Measurements from ENCODE around the gene SIPA1L3.

The SIPA1L3 gene

GRCh38 chr19:38252385-38252784 is 345.4 kb downstream of the SIPA1L3 start:
- no peak for DNase-seq

GRCh38 chr19:38252941-38253691 is 346.1 kb downstream of the SIPA1L3 start:
- DNase-seq: no peak

- no peak for DNase-seq
Measured at GRCh38 chr19:38253788-38254187, 346.8 kb downstream of the SIPA1L3 start.

GRCh38 chr19:38255383-38256014 is 348.5 kb downstream of the SIPA1L3 start:
- no peak for DNase-seq
